ENCODE results near the gene TPRX2.

The TPRX2 gene

DNA sequence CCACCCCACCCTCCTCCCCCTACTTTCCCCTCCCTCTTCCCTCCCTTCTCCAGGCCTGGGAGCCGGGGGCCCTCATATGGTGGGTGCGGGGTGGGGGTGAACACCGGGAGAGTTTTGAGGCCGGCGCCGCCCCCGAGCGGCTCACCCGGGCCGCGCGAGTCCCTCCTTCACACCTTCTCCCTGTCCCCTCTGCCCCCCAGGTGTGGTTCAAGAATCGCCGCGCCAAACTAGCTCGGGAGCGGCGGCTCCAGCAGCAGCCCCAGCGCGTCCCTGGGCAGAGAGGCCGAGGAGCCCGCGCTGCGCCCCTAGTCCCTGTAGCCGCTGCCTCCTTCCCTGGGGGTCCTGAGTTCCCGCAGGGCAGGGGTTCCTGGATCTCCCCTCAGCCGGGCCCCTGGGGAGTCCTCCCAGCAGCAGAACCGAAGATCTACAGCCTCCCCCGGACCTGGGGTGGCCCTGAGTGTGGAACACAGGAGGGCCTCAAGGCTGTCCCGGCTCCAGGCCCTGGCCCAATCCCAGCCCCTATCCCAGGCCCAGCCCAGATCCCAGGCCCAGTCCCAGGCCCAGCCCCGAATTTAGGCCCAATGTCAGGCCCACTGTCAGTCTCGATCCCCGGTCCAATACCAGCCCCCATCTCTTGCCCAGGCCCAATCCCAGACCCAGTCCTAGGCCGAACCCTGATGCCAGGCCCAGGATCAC is 1.7 kb downstream of the TPRX2 start:
- no peak overlapping the region for H3K27ac ChIP-seq (replicated peaks)
- no peaks in the 10 kb centered on the region for H3K27me3 ChIP-seq (ENCODE audit: insufficient read depth, poor library complexity, severe bottlenecking)
- TF ChIP-seq, protein P1, sequence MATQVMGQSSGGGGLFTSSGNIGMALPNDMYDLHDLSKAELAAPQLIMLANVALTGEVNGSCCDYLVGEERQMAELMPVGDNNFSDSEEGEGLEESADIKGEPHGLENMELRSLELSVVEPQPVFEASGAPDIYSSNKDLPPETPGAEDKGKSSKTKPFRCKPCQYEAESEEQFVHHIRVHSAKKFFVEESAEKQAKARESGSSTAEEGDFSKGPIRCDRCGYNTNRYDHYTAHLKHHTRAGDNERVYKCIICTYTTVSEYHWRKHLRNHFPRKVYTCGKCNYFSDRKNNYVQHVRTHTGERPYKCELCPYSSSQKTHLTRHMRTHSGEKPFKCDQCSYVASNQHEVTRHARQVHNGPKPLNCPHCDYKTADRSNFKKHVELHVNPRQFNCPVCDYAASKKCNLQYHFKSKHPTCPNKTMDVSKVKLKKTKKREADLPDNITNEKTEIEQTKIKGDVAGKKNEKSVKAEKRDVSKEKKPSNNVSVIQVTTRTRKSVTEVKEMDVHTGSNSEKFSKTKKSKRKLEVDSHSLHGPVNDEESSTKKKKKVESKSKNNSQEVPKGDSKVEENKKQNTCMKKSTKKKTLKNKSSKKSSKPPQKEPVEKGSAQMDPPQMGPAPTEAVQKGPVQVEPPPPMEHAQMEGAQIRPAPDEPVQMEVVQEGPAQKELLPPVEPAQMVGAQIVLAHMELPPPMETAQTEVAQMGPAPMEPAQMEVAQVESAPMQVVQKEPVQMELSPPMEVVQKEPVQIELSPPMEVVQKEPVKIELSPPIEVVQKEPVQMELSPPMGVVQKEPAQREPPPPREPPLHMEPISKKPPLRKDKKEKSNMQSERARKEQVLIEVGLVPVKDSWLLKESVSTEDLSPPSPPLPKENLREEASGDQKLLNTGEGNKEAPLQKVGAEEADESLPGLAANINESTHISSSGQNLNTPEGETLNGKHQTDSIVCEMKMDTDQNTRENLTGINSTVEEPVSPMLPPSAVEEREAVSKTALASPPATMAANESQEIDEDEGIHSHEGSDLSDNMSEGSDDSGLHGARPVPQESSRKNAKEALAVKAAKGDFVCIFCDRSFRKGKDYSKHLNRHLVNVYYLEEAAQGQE (IDR thresholded peaks at IDR 0.05; ENCODE audit: insufficient replicate concordance, low read depth), result no peak
- TF ChIP-seq GABPA (IDR thresholded peaks at IDR 0.05; ENCODE audit: low read depth) (no peak), SPI1 (IDR thresholded peaks at IDR 0.05; ENCODE audit: borderline replicate concordance, low read depth) (no peak), POLR2AphosphoS5 (IDR thresholded peaks at IDR 0.05; ENCODE audit: low read depth) (no peak)
- TF ChIP-seq, protein P2, sequence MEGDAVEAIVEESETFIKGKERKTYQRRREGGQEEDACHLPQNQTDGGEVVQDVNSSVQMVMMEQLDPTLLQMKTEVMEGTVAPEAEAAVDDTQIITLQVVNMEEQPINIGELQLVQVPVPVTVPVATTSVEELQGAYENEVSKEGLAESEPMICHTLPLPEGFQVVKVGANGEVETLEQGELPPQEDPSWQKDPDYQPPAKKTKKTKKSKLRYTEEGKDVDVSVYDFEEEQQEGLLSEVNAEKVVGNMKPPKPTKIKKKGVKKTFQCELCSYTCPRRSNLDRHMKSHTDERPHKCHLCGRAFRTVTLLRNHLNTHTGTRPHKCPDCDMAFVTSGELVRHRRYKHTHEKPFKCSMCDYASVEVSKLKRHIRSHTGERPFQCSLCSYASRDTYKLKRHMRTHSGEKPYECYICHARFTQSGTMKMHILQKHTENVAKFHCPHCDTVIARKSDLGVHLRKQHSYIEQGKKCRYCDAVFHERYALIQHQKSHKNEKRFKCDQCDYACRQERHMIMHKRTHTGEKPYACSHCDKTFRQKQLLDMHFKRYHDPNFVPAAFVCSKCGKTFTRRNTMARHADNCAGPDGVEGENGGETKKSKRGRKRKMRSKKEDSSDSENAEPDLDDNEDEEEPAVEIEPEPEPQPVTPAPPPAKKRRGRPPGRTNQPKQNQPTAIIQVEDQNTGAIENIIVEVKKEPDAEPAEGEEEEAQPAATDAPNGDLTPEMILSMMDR (IDR thresholded peaks at IDR 0.05; ENCODE audit: insufficient read depth, low read length), result no peak
- H3K4me3 ChIP-seq (replicated peaks; ENCODE audit: insufficient read depth, low read length), result no peak overlapping the region
- no peak for DNase-seq (ENCODE audit: low read depth in 1 of 2, low spot score in 1 of 2)

DNA sequence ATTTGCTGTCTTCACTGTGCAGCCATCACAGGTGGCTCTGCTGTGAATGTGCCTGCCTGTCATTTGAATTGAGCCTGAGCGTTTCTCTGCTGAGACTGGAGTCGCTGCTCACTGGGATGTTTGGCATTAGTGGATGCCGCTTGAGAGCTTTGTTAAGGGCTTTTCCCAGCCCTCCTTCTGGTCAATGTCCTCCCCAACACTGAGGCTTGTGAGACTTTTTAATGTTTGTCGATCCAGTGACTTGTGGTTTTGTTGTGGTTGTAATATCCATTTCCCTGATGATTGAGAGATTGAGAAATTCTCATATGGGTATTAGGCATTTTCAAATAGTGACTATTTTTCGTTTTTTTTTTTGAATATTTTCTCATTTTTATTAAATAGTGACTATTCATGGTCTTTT is 2.6 kb downstream of the TPRX2 start:
- no peaks in the 10 kb centered on the region for H3K27me3 ChIP-seq (ENCODE audit: insufficient read depth, poor library complexity, severe bottlenecking)
- no peak overlapping the region for H3K4me3 ChIP-seq (replicated peaks; ENCODE audit: insufficient read depth, low read length)
- no peak overlapping the region for H3K27ac ChIP-seq (replicated peaks)
- TF ChIP-seq POLR2AphosphoS5 (IDR thresholded peaks at IDR 0.05; ENCODE audit: low read depth), result no peak
- TF ChIP-seq SPI1 (IDR thresholded peaks at IDR 0.05; ENCODE audit: borderline replicate concordance, low read depth), result no peak
- TF ChIP-seq, protein P1 (IDR thresholded peaks at IDR 0.05; ENCODE audit: insufficient replicate concordance, low read depth), result no peak
- no peak for TF ChIP-seq GABPA (IDR thresholded peaks at IDR 0.05; ENCODE audit: low read depth)
- TF ChIP-seq, protein P2 (IDR thresholded peaks at IDR 0.05; ENCODE audit: insufficient read depth, low read length), result no peak
- no peak for DNase-seq (ENCODE audit: low read depth in 1 of 2, low spot score in 1 of 2)

- TF ChIP-seq, protein P1 (IDR thresholded peaks at IDR 0.05; ENCODE audit: insufficient replicate concordance, low read depth), result no peak
- TF ChIP-seq GABPA (IDR thresholded peaks at IDR 0.05; ENCODE audit: low read depth) (no peak), POLR2AphosphoS5 (IDR thresholded peaks at IDR 0.05; ENCODE audit: low read depth) (no peak)
- TF ChIP-seq, protein P2 (IDR thresholded peaks at IDR 0.05; ENCODE audit: insufficient read depth, low read length), result peak; percentile 92
- peak; percentile 38 to 78 for DNase-seq (ENCODE audit: low read depth in 1 of 2, low spot score in 1 of 2)
- Histone ChIP-seq H3K27me3 (ENCODE audit: insufficient read depth, poor library complexity, severe bottlenecking) (no peaks in the 10 kb centered on the region), H3K27ac (replicated peaks) (no peak overlapping the region), H3K4me3 (replicated peaks; ENCODE audit: insufficient read depth, low read length) (no peak overlapping the region)
Measured at GRCh38 chr19:47863514-47863936, 4.5 kb downstream of the TPRX2 start.

Measured in HL-60 (cell line).